Measurements from ENCODE around the gene OAF.

DNA sequence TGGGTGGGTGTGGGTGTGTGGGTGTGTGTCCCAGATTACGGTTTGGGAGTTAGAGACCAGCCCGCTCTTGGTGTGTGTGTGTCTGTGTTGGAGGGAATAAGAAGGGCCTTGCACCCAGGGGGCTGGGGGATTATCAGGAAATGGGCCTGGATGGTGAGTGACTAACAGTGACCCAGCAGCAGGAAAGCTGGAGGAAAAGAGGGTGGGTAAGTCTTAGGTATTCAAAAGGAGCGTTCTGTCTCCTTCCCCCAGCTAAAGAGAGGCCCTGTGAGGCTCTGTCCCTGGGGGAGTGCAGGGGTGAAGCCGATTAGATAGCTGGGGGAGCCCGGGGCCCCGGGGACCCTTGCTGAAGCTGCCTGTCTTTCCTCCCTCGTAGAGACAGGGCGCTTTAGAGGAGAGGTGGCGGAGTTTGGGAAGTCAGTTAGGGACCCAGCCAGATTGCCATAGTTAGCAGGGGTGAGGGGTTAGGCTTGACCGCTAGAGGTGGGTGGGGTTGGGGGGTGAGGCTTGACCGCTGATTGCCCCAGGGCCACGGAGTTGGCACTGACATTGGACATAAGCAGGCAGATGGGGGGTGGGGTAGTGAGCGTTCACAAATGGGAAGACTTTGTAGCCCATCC lies 1.5 kb downstream of the OAF start:
- TF ChIP-seq EZH2 (IDR thresholded peaks at IDR 0.05) = no peak
- TF ChIP-seq FOXP2 (optimal IDR thresholded peaks at IDR 0.05; ENCODE audit: control extremely low read depth, extremely low read length, insufficient read depth) = no peak
- no peak for TF ChIP-seq POLR2AphosphoS5 (IDR thresholded peaks at IDR 0.05; ENCODE audit: borderline replicate concordance, low read depth, low read length)
